ENCODE results near the gene SLC25A5. TPM values are rescaled to one million over a fixed set of nuclear protein-coding genes. Genes with fewer than 3 reads are reported as not detected.

The SLC25A5 gene
- polyA plus RNA-seq, 4 donors = 615 to 1,883 (median 1,275) TPM

Other genes with a start within 250 kb of the SLC25A5 start
- gene PGRMC1, start 232.2 kb upstream of the SLC25A5 start, polyA plus RNA-seq = 100 to 1,000 TPM in 3 of 4 donors, 10 to 100 TPM in 1; 97.0 to 295 (median 109) TPM
- 10 to 100 TPM; 10.4 to 24.4 (median 15.4) TPM for gene SLC25A43, start 69.1 kb upstream of the SLC25A5 start, polyA plus RNA-seq
- 10 to 100 TPM; 14.1 to 25.7 (median 20.4) TPM for gene STEEP1, start 97.0 kb downstream of the SLC25A5 start, polyA plus RNA-seq
- 10 to 100 TPM; 44.3 to 80.1 (median 62.3) TPM for gene UBE2A, start 106.1 kb downstream of the SLC25A5 start, polyA plus RNA-seq
- gene NKRF, start 138.0 kb downstream of the SLC25A5 start, polyA plus RNA-seq = 1 to 10 TPM; 2.9 to 8.2 (median 4.1) TPM
- gene SEPTIN6, start 224.7 kb downstream of the SLC25A5 start, polyA plus RNA-seq = 10 to 100 TPM in 1 of 4 donors, 1 to 10 TPM in 3; 3.6 to 13.0 (median 6.9) TPM